T-helper 9 cell (primary cell): ENCODE measurements around the gene TMX1.

ENCODE experiments used
- DNase-seq: peaks from one replicate; pipeline ENCODE4 v3.0.0-alpha.2; 2020

The TMX1 gene

GRCh38 chr14:51242545-51243490 is 2.8 kb downstream of the TMX1 start:
- no peak for DNase-seq

DNA sequence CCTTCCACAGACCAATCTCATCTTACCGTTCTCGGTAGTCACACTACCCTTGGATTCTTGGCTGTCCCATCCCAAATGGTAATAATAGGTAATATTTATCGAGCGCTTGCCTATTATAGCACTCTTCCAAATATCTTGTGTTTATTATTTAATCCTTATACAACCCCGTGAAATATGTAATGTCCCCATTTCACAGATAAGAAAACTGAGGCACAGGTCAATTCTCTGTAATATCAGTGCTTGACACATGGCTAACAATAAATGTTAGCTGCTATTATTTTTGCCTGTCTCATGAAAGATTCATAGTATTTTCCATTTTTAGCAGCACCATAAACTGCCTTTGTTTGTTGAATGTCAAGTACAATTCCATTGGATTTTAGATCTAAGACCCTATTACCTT is 4.5 kb downstream of the TMX1 start:
- no peak for DNase-seq

- DNase-seq: no peak
These were observed 6.0 kb downstream of the TMX1 start for GRCh38 chr14:51246032-51246431.

DNA sequence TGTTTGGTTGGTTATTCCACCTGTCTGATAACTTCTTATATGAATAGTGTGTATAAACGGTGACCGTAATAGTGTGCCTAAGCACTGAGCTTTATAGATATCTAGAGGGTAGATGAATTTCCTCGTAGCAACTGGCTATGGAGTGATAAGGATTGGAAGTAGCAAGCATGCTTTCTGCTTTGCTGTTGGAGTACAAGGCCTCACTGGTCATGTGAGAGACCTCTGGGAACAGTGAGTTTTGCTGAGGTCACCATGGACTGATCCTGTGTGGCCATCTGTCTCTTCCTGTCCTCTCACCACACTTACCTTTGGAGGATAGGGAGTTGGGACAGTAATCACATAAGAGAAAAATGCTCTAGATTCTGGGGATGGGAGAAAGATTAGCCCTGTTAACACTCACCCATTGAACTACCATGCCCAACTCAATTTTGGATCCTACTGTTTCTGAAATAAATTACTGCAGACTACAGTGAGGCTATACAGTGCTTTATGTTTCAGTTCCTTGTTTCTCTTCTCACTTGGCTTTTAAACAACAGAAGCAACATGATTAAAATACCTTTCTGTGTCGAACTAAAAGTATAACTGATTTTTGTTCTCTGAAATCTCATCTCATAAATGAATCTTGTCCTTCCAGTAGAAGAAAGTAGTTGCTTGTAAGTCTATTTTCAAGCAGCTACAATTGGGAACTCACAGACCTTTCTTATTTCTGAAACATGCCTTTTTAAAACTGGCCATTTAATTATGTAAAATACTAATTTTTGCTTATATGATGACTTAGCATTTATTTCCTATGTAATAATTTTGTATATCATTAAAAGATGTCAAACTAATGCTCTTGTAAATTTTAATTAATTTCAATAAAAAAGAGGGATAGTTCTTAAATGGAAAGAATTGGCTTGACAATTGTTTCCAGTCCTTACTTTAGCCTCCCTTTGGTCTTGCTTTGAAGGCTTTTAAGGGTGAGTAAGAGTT is 8.3 kb downstream of the TMX1 start:
- no peak for DNase-seq

DNA sequence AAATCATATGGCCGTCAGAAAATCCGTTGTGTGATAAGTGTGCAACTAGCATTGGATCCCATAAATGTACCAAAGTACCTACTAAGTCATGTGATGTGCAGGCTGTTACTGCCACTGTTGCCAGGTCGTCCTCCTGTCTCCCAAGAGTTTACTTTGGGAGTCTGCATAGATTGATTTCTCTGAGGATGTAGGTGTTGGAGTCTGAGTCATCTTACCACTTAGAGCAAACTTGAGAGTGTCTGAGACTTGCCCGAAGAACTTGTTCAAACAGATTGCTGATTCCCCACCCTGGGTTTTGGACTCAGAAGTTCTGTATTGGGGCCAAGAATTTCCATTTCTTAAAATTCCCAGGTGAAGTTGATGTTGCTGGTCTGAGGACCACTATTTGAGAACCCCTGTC is 11.4 kb downstream of the TMX1 start:
- DNase-seq: no peak

GRCh38 chr14:51253880-51254279 is 13.8 kb downstream of the TMX1 start:
- no peak for DNase-seq

DNA sequence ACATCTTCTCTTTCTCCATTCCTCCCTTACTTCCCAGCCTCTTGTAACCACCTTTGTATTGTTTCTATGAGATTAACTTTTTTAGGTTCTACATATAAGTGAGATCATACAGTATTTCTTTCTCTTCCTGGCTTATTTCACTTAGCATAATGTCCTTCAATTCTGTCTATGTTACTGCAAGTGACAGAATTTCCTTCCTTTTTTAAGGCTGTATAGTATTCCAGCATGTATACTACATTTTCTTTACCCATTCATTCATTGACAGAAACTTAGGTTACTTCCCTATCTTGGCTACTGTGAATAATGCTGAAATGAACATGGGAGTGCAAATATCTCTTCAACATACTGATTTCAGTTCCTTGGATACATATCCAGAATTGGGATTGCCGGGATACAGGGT is 18.2 kb downstream of the TMX1 start:
- DNase-seq: no peak

GRCh38 chr14:51258788-51259187 is 18.7 kb downstream of the TMX1 start:
- DNase-seq: no peak

DNA sequence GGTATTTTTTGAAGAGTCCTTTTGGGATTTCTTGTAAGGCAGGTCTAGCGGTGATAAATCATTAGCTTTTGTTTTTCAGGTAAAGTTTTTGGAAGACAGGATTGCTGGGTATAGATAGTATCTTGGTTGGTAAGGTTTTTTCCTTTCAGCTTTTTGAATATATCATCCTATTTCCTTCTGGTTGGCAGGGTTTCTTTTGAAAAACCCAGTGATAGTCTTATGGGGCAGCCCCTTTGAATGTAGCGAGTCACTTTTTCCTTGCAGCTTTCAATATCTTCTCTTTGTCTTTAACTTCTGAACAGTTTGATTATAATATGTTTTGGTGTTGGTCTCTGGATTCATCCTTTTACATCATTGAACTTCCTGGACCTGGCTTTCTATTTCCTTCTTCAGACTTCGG is 20.2 kb downstream of the TMX1 start:
- no peak for DNase-seq

DNA sequence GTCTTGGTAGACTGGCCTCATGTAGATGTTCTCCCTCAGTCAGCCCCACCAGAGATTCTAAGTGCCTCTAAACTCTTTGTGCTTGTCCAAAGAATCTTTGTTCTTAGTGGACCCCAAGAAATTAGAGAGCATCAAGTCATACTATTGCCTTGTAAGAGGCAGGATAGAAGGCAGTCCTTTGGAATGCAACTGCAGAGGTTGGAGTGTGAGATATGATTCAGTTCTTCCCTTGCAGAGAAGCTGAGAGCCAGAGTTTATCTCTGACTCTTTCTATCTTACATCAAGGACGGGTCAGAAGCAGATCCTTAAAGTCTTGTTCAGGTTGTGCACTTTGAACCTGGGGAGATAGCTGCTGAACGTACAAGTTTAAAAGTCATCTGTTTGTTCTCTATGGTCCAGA is 21.1 kb downstream of the TMX1 start:
- DNase-seq: no peak

- DNase-seq: no peak
These were observed 22.8 kb downstream of the TMX1 start for GRCh38 chr14:51262868-51263267.

DNA sequence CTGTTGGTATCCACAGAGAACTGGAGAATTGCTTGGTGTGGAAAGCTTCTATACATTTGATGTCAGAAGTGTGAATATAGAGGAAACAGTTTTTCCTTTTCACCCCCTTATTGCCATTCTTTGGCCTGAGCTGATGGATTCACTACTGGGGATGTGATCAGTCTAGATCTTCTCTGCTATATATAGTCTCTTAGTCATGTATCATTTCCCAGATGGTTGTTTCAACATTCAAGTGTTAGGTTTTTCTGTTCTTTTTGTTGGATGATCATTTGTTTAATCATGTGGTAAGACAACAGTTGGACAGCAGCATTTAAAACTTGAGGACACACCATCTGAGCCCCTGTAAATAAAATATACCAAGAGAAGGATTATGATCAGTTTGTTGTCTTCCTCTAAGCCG is 29.6 kb downstream of the TMX1 start:
- DNase-seq: no peak

- DNase-seq: no peak
These were observed 36.6 kb downstream of the TMX1 start for GRCh38 chr14:51276605-51277004.

DNA sequence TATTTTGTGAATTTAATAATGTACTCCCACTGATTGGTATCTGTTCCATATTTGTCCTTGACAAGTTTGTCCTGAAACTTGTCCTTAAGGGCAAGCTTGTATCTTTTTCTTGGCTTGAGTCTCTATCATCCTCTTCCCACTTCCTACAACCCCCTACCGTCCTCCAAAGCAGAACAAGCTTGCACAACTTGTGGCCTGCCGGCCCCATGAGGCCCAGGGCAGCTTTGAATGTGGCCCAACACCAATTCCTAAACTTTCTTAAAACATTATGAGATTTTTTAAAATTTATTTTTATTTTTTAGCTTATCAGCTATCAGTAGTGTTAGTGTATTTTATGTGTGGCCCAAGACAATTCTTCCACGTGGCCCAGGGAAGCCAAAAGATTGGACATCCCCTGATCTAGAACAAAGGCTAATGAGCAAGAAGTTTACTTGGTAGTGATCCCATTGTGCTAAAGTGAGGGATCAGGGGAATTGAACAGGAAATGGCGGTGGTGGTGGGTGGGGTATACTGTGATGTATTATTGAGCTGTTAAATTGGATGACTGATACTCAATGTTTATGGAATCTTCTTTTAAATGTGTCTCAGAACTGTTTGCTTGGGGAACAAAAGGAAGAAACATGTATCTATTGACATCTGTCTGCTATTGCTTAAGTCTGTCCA is 37.8 kb downstream of the TMX1 start:
- DNase-seq: no peak

DNA sequence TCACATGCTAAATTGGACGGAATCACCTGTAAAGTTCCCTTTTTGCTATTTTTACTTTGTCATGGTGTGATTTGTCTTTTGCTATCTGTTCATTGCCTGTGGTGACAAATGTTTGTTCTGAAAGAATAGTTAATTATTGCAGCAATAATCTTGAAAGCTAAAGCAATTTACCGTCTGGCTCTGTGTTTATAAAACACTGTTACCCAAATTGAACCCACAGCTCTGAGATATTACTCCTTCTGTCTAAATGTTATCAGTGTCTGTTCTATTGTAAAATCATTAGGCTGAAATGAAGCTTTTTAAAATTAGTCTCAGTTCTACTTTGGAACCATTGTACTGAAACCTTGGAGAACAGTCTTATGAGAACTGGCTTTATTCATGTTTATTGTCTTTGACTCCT is 42.5 kb downstream of the TMX1 start:
- no peak for DNase-seq

GRCh38 chr14:51283402-51284085 is 43.5 kb downstream of the TMX1 start:
- DNase-seq: no peak

DNA sequence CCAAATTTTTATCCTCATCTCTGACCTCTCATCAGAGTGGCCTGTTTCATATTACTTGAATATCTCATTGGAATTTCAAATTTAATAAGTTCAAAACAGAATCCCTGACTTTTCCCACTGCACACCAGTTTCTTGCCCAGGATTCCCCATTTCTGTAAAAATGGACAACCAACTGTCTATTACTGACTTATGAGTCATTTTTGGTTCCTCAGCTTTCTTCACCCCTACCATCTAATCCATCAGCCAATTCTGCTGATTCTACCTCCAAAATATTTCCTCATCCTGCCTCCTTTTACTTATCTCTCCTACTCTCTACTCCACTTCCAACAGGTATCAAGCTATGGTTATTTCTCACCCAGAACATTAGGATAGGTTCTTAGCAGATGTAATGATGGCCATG is 44.2 kb downstream of the TMX1 start:
- no peak for DNase-seq

DNA sequence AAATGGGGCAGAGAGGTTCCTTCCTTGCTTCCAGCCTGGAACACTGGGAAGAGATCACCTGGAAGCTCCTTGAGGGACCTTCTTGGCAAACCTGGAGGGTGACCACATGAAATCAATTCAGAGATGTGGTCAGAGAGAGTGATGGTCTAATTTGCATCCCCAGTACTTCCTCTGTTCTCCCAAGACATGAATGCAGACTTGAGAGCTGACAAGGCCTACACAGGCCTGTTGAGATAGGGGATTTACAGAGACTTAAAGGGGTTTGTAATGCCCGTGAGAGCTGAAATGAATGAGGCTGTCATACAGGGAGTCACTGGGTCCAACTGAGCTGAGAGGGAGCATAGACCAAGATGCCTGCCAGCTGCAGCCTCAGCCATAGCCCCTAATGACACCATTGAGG is 45.1 kb downstream of the TMX1 start:
- DNase-seq: no peak

DNA sequence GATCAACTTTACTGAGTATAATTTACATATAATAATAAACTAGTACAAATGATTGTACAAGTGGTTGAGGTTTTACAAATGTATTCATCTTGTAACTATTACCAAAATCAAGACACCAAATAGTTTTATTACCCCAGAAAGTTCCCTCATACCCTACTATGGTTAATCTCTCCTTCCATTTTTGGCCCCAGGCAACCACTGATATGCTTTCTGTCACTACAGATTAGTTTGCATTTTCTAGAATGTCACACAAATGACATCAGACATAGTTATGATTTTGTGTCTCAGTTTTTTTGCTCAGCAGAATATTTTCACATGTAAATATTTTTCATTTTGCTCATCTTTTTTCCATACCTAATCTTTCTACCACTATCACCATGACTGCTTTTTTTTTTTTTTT is 49.1 kb downstream of the TMX1 start:
- no peak for DNase-seq

DNA sequence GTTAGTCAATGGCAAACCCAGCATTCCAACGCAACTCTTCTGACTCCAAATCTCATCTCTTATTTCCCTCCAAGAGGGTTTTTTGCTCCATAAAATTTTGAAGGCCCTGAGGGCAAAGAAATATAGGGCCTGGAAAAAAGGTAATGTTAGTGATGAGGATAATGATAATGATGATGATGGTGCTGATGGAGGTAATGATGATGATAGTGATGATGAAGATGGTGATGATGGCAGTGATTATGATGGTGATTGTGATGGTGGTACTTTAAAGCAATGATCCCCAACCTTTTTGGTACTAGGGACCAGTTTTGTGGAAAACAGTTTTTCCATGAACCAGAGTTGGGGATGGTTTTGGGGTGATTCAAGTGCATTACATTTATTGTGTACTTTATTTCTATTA is 50.1 kb downstream of the TMX1 start:
- no peak for DNase-seq

DNA sequence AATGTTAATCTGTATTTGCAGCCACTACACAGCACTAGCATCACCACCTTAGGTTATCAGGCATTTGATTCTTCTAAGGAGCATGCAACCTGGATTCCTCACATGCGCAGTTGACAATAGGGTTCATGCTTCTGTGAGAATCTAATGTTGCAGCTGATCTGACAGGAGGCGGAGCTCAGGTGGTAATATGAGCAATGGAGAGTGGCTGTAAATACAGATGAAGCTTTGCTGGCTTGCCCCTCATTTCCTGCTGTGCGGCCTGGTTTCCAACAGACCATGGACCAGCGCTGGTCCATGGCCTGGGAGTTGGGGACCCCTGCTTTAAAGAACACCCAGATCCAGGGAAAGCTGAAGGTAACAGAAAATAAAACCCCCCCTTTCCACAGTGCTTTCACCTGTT is 51.0 kb downstream of the TMX1 start:
- no peak for DNase-seq

DNA sequence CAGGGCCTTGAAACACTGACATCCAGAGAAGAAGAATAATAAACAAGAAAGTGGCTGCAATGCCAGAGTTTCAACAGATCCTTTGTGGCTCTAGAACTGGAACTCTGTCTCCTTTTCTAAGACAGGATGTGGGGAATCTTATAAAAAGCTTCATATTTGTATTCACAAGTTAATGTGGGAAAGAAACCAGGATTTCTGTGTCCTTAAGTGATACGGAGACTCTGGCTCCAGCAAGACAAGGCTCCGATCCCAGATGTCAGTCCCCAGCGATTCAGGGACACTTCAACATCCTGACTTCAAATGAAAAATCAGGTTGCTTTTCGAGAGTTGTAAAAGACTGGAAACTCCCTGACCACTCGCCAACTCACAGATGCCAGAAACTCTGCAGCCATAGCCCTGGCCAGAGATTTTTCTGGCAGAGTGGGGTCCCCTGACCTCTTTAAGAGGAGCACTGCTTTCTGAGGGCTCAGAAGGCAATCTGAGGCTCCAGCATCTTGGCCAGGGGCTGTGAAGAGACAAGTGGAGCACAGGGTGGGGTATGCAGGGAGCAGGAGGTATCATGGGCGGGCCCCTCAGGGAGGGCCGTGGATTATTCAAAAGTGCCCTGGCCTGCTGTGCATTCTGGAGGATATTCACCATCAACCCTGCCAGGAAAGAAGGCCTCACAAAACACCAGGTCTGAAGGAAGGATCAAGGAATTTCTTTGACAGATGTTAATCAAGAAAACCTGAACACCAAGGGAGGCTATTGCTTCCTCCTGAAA is 53.3 kb downstream of the TMX1 start:
- DNase-seq: no peak
